Left forelimb (tissue), 1 donor: ENCODE results near the gene SHC2.
"Not testable (repeated sequence)": the region's sequence is repeated elsewhere in the genome, so short reads cannot be mapped to it uniquely, and the experiment has no call there.

ENCODE experiments used
- DNase-seq: peaks from one replicate; pipeline ENCODE4 v3.0.0-alpha.2; 2018; ENCODE audit warnings: low spot score

SHC2 gene

DNA sequence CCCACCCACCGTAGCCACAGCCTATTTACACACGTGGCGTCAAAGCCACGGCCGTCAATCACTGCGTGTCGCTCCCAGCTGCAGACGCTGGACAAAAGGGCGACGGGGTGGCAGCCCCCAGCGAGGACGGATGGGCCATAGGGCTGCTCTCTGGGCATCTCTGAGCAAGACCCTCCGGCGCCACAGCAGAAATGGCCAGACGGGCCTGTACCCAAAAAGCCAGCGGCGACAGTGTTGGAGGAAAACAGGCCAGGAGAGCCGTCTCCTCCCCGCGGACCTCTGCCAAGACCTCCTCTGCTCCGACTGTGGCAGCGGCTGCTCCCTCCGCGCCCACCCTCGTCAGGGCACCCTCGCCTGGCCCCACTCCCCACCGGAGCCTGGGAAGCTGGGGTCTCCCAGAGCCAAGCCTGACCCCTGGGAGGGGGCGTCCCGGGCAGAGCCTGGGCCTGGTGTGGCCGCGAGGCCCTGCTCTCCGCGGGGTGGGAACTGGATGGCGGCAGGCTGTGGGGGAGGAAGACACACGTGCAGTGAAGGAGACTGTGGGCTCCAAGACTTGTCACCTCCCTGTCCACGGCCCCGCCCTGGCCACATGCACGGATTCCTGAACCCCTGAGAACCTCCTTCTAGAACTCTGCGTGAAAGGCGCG is 54.6 kb downstream of the SHC2 start:
- peak; percentile 58 for DNase-seq

DNA sequence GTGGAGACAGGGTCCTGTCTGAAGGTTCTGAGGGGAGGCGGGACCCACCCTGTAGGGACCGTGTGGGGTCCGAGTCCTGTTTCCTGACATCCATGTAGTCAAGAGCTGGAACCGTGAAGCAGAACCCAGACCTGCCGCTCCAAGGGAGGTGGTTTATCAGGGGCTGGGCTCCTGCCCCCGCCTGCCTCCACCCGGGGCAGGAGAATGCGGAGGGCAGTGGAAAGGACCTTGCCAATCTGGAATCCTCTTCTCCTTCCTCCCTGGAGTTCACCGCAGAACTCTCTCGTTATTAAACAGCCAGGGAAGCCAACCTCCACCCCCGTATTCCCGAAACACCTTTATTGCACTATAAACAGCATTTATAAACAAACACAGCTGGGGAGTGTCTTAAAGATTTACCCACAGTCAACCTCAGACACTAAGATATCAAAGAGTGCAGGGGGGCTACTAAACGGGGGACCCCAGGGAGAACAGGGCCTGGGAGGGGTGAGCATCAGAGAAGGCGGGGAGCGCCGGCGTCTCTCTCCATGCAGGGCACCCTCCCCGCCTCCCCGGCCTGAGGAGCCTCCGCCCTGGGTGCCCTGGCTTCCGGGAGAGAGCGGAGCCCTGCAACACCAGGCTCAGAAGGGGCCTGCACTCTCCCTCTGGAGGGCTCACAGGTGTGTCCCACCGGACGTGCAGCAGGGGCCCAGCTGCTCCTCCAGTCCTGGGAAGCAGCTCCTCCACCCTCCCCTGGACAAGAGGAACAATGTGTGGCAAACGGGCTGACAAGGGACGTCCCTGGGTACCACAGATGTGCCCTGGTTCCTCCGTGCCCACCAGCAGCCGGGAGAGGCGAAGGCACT is 55.5 kb downstream of the SHC2 start:
- DNase-seq, result peak; percentile 53

DNA sequence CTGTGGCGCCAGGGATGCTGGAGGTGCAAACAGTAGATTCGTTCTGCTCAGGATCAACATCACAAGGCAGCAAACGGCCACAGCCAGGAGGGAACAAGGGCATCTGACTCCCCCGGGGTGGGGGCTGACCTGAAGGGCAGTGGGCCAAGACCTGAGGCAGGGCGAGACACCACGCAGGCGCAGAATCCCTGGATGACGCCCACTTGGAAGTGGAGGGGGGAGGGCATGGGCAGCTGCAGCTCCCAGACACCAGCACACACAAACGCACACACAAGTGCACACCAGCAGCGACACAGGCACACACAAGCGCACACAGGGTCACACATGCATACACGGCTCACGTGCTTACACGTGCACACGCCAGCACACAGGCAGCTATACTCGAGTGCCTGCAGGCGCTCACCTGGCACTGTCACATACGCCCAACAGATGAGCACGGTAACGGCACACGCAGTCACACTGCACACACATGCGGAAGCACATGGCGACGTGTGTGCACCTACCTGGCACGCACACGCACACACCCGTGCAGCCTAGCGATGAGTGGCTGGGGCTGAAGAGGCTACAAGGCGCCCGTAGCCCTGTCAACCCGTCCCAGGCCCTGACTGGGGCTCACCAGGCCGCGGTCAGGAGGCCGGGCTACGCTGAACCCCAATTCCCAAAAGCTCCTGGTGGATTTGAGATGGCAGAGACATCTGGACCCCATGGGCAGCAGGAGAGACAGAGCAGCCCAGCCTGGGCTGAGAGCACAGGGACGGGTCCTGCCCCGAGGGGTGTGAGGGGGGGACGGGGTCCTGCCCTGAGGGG is 57.4 kb downstream of the SHC2 start:
- DNase-seq, result no peak

DNA sequence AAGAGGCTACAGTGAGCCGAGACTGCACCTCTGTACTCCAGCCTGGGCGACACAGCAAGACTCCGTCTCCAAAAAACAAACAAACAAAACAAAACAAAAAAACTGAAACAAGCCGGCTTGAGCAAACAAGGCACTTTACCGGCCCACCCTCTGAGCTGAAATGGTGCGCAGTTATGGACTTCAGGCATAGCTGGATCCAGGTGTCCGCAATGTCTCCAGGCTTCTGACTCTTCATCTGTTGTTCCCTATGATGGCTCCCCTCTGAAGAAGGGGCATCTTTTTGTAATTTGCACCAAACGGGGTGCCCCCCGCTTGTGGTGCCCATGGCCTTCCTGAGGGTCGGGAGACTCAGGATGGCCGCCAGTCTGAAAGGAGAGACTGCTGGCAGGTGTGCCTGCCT is 58.0 kb downstream of the SHC2 start:
- no peak for DNase-seq

DNA sequence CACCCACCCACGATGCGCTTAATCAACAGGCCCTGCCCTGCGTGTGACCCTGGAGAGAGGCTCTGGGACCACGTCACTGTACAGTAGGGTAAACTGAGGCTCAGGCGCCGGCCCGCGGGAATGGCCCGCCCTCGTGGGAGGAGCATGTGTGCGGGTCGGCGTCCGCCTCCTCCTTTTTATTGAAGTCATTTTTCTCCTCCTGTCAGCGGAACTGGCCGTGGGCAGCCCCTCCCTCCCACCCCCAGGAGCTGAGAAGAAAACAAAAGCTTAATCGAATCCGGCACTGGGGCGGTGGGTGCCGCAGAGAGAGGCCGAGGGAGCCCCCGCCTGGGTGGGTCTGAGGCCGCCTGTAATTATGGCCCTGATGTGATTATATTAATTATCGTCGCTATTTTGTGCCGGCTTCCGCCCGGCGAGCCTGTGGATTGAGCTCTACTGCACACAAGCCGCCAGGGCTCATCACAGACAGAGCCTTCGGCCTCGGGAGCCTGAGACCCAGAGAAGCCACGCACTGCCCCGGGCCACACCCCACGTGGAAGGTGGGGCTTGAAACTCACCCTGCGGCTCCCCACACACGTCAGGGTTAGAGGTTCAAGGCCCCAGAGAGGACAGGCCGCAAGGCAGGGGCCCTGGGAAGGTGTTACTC is 58.8 kb downstream of the SHC2 start:
- DNase-seq, result no peak

DNA sequence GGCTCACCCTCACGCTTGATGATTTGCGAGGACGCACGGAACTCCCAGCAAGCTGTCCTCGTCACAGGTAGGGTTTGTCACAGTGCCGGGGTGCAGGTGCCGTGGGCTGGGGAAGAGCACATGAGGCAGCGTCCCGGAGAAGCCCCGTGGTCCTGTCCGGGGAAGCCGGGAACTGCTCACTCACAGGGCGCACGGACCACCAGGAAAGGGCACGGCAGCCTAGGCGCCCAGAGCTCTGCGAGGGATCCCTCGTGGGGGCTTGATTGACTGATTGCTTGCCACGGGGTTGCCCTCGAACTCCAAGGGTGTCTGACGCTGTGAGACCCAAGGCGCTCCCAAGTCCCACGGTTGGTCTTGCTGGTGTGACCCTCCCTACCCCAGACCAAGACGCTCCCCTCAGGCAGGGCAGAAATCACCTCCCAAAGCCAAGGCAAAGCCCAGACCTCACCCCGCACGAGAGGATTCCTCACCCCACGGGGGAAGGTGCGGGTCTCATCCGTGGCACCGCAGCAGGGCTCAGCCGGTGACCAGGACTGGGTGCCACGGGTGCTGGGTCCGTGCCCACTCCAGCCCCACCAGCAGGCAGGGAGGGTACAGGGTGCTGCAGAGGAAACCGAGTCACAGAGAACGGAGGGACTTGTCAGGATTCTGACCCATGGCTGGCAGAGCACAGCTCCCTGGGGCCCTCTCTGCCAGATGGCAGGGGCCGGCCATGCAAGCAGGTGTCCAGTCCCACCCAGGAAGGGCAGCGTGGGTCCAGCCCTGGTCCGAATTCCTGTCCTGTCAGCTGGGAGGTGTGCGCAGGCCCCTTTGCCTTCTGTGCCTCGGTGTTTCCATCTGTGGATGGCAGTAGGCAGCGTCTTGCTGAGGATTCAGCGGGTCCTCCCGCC is 59.6 kb downstream of the SHC2 start:
- no peak for DNase-seq

DNA sequence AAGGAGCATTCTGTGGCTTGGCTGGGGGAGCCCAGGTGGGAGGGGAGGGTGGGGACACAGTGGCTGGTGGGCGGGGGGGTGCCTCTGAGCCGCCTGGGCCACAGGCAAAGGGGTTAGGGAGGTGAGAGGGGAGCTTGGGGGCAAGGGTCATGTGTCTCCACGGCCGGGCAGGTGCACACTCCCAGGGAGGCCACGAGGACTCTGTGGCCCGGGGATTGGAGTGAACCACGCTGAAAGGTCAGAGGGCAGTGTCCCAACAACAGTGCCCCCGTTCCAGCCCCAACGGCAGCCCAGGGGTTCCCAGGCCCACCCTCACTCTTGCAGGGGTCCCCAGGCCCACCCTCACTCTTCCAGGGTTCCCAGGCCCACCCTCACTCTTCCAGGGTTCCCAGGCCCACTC is 61.5 kb downstream of the SHC2 start:
- DNase-seq, result no peak

DNA sequence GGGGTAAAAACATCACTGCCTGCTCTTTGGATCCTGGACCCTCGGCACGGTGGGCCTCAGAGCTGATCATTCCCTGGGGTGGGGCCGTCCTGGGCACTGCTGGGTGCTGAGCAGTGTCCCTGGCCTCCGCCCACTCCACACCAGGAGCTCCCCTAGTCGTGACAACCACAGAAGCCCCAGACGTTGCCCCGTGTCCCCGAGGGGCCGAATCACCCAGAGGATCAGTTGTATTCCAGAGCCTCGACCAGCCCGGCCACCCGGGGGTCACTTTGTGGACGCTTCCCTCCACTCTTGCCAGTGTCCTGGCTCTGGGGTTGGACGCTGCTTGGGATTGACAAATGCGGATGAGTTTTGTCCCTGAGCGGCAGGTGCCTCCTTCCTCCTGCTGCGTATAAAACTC is 62.1 kb downstream of the SHC2 start:
- no peak for DNase-seq

DNA sequence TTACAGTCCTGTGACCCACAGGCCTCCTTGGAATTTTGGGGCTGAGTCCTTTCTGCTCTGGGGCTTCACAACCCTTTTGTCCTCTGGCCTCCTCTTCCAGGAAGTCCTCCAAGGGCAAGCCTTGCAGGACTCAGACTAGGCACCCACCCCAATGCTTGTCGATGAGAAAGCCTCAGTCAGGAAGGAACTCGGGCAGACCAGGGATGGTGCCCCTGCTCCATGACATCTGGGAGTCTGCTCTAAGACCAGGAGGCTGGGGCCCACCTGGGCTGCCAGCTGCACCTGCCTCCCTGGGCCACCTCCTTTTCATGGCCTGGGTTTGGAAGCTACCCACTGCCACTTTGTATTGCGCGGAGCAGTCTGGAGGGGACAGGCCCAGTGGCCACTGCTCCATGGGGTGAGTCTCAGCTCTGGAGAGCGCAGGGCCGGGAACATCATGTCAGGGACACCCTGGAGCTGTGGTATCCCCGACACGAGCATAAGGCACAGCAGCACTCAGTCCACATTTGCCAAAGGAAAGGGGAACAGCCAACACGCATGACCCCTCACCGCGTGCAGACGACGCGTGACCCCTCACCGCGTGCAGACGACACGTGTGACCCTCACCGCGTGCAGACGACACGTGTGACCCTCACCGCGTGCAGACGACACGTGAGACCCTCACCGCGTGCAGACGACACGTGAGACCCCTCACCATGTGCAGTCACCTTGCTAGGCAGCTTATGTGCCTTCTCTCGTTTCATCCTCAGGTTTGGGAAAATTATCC is 62.7 kb downstream of the SHC2 start:
- no peak for DNase-seq

DNA sequence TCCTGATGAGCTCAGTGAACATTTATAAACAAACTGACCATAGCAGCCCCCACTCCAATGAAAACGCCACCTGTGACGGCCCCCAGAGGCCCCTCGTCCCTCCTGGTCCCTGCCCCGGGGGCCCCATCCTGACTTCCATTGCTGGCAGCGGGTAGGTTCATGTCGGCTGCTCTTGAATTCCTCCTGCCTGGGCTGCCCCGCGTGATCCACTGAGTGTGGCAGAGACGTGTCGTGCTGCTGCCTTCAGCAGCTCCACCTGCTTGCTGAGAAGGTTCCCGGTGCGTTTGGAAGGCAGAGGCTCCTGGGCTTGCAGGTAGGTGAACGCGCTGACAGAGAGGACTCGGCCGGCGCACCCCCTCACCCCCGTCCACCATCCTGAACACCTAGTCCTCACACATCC is 63.5 kb downstream of the SHC2 start:
- DNase-seq, result no peak

DNA sequence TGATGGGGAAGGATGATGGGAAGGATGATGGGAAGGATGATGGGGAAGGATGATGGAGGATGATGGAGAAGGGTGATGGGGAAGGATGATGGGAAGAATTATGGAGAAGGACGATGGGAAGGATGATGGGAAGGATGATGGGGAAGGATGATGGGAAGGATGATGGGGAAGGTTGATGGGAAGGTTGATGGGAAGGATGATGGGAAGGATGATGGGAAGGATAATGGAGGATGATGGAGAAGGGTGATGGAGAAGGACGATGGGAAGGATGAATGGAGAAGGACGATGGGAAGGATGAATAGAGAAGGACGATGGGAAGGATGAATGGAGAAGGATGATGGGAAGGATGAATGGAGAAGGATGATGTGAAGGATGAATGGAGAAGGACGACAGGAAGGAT is 65.4 kb downstream of the SHC2 start:
- DNase-seq, result no peak

DNA sequence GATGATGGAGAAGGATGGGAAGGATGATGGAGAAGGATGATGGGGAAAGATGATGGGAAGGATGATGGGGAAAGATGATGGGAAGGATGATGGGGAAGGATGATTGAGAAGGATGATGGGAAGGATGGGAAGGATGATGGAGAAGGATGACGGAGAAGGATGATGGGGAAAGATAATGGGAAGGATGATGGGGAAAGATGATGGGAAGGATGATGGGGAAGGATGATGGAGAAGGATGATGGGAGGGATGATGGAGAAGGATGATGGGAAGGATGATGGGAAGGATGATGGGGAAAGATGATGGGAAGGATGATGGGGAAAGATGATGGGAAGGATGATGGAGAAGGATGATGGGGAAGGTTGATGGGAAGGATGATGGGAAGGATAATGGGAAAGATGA is 66.0 kb downstream of the SHC2 start:
- DNase-seq, result not testable (repeated sequence)

DNA sequence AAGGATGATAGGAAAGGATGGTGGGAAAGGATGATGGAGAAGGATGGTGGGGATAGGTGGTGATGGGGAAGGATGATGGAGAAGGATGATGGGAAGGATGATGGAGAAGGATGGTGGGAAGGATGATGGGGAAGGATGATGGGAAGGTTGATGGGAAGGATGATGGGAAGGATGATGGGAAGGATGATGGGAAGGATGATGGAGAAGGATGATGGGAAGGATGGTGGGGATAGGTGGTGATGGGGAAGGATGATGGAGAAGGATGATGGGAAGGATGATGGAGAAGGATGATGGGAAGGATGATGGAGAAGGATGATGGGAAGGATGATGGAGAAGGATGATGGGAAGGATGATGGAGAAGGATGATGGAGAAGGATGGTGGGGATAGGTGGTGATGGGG is 67.3 kb downstream of the SHC2 start:
- not testable (repeated sequence) for DNase-seq

DNA sequence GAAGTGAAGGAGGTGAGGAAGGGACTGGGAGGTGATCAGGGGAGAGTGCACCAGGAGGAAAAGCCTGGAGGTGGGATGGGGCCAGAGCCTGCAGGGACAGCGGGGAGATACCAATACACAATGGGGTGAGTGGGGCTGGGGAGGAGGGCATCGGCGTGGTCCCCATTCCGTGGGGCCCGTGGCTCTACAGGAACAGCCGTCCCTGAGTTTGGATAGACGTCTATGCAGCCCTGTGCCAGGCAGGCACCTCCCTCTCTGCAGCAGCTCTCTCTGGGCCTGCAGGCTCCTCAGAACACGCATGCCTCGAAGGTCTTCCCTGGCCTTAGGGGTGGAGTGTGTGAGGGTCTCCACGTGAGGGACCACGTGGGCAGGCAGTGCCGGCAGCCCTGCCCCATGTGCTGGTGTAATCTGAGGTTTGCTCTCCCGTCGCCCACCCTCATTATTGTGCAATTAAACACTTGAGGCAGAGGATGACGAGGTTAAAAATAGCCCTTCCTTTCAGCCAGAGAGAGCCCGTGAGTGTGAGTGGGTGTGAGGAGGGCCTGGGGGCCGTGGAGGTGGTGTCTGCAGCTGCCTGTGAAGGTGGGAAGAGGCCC is 68.4 kb downstream of the SHC2 start:
- no peak for DNase-seq

DNA sequence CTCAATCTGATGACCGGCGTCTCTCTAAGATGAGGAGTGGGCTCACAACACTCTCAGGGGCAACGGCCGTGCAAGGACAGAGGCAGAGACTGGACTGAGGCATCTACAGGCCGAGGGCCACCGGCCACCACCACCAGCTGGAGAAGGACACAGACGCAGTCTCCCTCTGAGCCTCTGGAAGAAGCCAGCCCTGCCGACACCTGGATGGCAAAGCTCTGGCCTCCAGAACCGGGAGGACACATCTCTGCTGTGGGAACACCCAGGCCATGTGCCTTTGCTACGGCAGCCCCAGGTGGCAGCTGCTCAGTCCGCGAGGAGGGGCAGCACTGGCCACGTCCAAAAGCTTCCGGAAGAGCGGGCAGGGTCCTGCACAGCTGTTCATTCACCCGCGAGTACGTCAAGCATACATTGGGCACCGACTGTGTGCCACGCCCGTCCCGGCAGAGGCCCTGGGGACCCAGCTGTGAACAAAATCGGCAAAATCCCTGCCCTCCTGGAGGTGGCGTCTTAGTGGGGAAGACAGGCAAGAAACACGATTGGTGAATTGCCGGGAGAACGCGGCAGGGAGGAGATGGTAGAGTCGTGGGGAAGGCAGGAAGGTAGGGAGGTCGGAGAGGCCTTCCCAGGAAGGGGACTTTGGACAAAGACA is 69.0 kb downstream of the SHC2 start:
- DNase-seq, result no peak

DNA sequence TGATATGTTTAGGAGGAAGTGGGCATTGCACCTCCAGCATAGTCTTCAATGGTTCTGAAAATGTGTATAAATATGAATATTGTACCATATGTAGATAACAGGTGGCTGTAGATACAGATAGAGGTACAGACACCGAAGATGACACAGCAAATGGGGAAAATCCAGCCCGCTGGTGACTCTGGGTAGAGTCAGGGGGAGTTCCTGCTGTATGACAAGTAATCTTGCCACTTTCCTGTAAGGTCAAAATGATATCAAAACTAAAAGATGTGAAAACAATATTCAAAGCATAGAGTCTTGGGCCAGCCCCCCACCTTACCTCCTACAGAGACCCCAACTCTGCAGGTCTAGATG is 69.7 kb downstream of the SHC2 start:
- no peak for DNase-seq

DNA sequence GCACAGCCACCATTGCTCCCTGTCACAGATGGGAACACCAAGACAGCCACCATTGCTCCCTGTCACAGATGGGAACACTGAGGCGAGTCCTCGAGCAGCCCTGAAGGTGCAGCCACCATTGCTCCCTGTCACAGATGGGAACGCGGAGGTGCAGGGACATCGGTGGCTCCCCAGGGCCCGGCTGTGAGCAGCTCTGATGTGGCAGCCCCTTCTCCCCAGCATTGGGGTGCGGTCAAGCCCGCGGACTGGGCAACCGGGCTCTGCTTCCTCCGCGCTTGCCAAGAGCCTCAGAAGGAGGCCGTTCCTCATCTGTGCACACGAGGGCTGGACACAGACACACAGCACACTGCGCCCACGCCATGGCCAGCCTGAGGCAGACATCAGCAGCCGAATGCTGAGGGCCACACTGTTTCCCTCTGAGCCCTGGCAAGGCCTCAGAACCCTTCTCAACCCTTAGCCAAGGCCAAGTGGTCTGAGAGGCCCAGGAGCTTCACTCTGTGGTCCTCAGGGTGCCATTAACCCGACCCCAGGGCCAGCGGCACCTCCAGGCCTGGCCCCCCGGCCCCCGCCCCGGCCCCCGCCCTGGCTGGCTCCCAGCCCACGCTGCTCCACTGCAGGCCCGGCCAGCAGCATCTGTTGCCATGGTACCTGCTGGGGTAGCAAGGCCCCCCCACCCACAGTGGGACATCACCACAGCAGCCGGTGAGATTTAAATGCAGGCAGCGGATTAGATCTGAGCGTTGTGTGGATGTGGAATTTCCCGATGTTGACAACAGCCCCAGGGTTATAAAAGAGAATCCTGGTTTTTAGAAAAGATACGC is 70.2 kb downstream of the SHC2 start:
- DNase-seq, result no peak

DNA sequence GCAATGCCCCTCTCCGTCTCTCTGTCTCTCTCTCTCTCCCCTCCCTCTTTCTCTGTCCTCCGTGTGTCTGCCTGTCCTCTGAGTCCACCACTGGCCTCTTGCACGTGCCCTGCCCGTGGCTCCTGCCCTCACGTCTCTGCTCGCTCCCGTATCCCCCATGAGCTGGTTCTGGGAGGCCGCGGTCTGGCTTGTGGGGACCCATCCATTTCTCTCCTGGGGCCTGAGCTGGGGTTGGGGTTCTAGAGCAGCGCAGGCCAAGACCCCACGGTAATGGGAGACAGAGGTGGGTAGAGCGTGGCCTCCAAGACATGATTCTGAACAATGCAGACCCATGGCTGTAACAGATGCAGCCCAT is 70.9 kb downstream of the SHC2 start:
- no peak for DNase-seq
